DMS153 treated with DMSO at 0.1 percent for 48 hours (cell line): ENCODE results near the gene SLC28A2.
"Not testable (repeated sequence)": the region's sequence is repeated elsewhere in the genome, so short reads cannot be mapped to it uniquely, and the experiment has no call there.

Experiments used
- DNase-seq: peaks from one replicate; lab custom pipeline; 2025; ENCODE audit not compliant: unreplicated experiment; lab: John Stamatoyannopoulos, UW

SLC28A2 gene

GRCh38 chr15:45262906-45263461 lies 10.9 kb downstream of the SLC28A2 start:
- no peak for DNase-seq

GRCh38 chr15:45263854-45264253 lies 11.8 kb downstream of the SLC28A2 start:
- DNase-seq = no peak

GRCh38 chr15:45265506-45265905 lies 13.5 kb downstream of the SLC28A2 start:
- no peak for DNase-seq

GRCh38 chr15:45268135-45268534 lies 16.1 kb downstream of the SLC28A2 start:
- no peak for DNase-seq

GRCh38 chr15:45274636-45275380 lies 22.8 kb downstream of the SLC28A2 start:
- DNase-seq = no peak

GRCh38 chr15:45276831-45277230 lies 24.8 kb downstream of the SLC28A2 start:
- no peak for DNase-seq

- DNase-seq = peak; percentile 54
These were observed 27.1 kb downstream of the SLC28A2 start for GRCh38 chr15:45279024-45279698.

GRCh38 chr15:45285413-45285812 lies 33.4 kb downstream of the SLC28A2 start:
- DNase-seq = no peak

- DNase-seq = no peak
These were observed 35.4 kb downstream of the SLC28A2 start for GRCh38 chr15:45287390-45287956.

GRCh38 chr15:45288947-45289346 lies 36.9 kb downstream of the SLC28A2 start:
- DNase-seq = no peak

GRCh38 chr15:45291822-45292582 lies 40.0 kb downstream of the SLC28A2 start:
- DNase-seq = no peak

GRCh38 chr15:45293326-45293725 lies 41.3 kb downstream of the SLC28A2 start:
- DNase-seq = not testable (repeated sequence)

- not testable (repeated sequence) for DNase-seq
These were observed 46.9 kb downstream of the SLC28A2 start for GRCh38 chr15:45298964-45299378.

- DNase-seq = no peak
These were observed 52.7 kb downstream of the SLC28A2 start for GRCh38 chr15:45304711-45305110.

- DNase-seq = no peak
These were observed 54.1 kb downstream of the SLC28A2 start for GRCh38 chr15:45306105-45306504.

- no peak for DNase-seq
These were observed 55.3 kb downstream of the SLC28A2 start for GRCh38 chr15:45307230-45307924.

GRCh38 chr15:45314117-45314516 lies 62.1 kb downstream of the SLC28A2 start:
- DNase-seq = not testable (repeated sequence)

- DNase-seq = no peak
These were observed 62.9 kb downstream of the SLC28A2 start for GRCh38 chr15:45314960-45315359.

- DNase-seq = no peak
These were observed 67.6 kb downstream of the SLC28A2 start for GRCh38 chr15:45319472-45320214.
